ENCODE data around the gene VWF.

VWF gene

GRCh38 chr12:5907807-5908206 lies 216.7 kb downstream of the VWF start:
- no peaks in the 10 kb centered on the region for H3K9me3 ChIP-seq (ENCODE audit: control insufficient read depth, insufficient read depth, low read length)
- no peaks in the 10 kb centered on the region for H3K4me1 ChIP-seq (ENCODE audit: control insufficient read depth, insufficient read depth, low read length)
- no peak overlapping the region for H3K4me3 ChIP-seq (ENCODE audit: low read depth, low read length)
- H3K27ac ChIP-seq (ENCODE audit: low read depth, low read length), result no peak overlapping the region
- H3K36me3 ChIP-seq (ENCODE audit: control insufficient read depth, insufficient read depth, low read length), result no peaks in the 10 kb centered on the region
- H3K9ac ChIP-seq (ENCODE audit: low read depth, low read length), result no peak overlapping the region
- H3K27me3 ChIP-seq (ENCODE audit: control insufficient read depth, insufficient read depth, low read length), result no peaks in the 10 kb centered on the region

GRCh38 chr12:5905757-5906156 lies 218.7 kb downstream of the VWF start:
- Histone ChIP-seq H3K27me3 (ENCODE audit: control insufficient read depth, insufficient read depth, low read length) (no peaks in the 10 kb centered on the region), H3K4me1 (ENCODE audit: control insufficient read depth, insufficient read depth, low read length) (0 out of 2 replicates have a peak, but pooled peaks cover 2% of the 10 kb centered on the region), H3K9ac (ENCODE audit: low read depth, low read length) (no peak overlapping the region), H3K4me3 (ENCODE audit: low read depth, low read length) (no peak overlapping the region), H3K36me3 (ENCODE audit: control insufficient read depth, insufficient read depth, low read length) (no peaks in the 10 kb centered on the region), H3K9me3 (ENCODE audit: control insufficient read depth, insufficient read depth, low read length) (no peaks in the 10 kb centered on the region), H3K27ac (ENCODE audit: low read depth, low read length) (no peak overlapping the region)

GRCh38 chr12:5904969-5905368 lies 219.5 kb downstream of the VWF start:
- Histone ChIP-seq H3K27me3 (ENCODE audit: control insufficient read depth, insufficient read depth, low read length) (no peaks in the 10 kb centered on the region), H3K9ac (ENCODE audit: low read depth, low read length) (no peak overlapping the region), H3K36me3 (ENCODE audit: control insufficient read depth, insufficient read depth, low read length) (no peaks in the 10 kb centered on the region), H3K27ac (ENCODE audit: low read depth, low read length) (no peak overlapping the region), H3K9me3 (ENCODE audit: control insufficient read depth, insufficient read depth, low read length) (no peaks in the 10 kb centered on the region), H3K4me3 (ENCODE audit: low read depth, low read length) (no peak overlapping the region), H3K4me1 (ENCODE audit: control insufficient read depth, insufficient read depth, low read length) (0 out of 2 replicates have a peak, but pooled peaks cover 5% of the 10 kb centered on the region)

GRCh38 chr12:5904441-5904840 lies 220.0 kb downstream of the VWF start:
- no peaks in the 10 kb centered on the region for H3K36me3 ChIP-seq (ENCODE audit: control insufficient read depth, insufficient read depth, low read length)
- H3K27ac ChIP-seq (ENCODE audit: low read depth, low read length), result no peak overlapping the region
- H3K9ac ChIP-seq (ENCODE audit: low read depth, low read length), result no peak overlapping the region
- H3K4me1 ChIP-seq (ENCODE audit: control insufficient read depth, insufficient read depth, low read length), result 0 out of 2 replicates have a peak, but pooled peaks cover 5% of the 10 kb centered on the region
- no peaks in the 10 kb centered on the region for H3K9me3 ChIP-seq (ENCODE audit: control insufficient read depth, insufficient read depth, low read length)
- no peak overlapping the region for H3K4me3 ChIP-seq (ENCODE audit: low read depth, low read length)
- no peaks in the 10 kb centered on the region for H3K27me3 ChIP-seq (ENCODE audit: control insufficient read depth, insufficient read depth, low read length)

GRCh38 chr12:5902736-5903135 lies 221.7 kb downstream of the VWF start:
- no peaks in the 10 kb centered on the region for H3K9me3 ChIP-seq (ENCODE audit: control insufficient read depth, insufficient read depth, low read length)
- H3K4me1 ChIP-seq (ENCODE audit: control insufficient read depth, insufficient read depth, low read length), result 0 out of 2 replicates have a peak, but pooled peaks cover 5% of the 10 kb centered on the region
- H3K27ac ChIP-seq (ENCODE audit: low read depth, low read length), result no peak overlapping the region
- no peaks in the 10 kb centered on the region for H3K36me3 ChIP-seq (ENCODE audit: control insufficient read depth, insufficient read depth, low read length)
- no peaks in the 10 kb centered on the region for H3K27me3 ChIP-seq (ENCODE audit: control insufficient read depth, insufficient read depth, low read length)
- H3K4me3 ChIP-seq (ENCODE audit: low read depth, low read length), result no peak overlapping the region
- H3K9ac ChIP-seq (ENCODE audit: low read depth, low read length), result no peak overlapping the region

- H3K36me3 ChIP-seq (ENCODE audit: control insufficient read depth, insufficient read depth, low read length), result no peaks in the 10 kb centered on the region
- H3K9me3 ChIP-seq (ENCODE audit: control insufficient read depth, insufficient read depth, low read length), result no peaks in the 10 kb centered on the region
- H3K27ac ChIP-seq (ENCODE audit: low read depth, low read length), result no peak overlapping the region
- H3K9ac ChIP-seq (ENCODE audit: low read depth, low read length), result no peak overlapping the region
- H3K4me3 ChIP-seq (ENCODE audit: low read depth, low read length), result no peak overlapping the region
- no peaks in the 10 kb centered on the region for H3K27me3 ChIP-seq (ENCODE audit: control insufficient read depth, insufficient read depth, low read length)
- 0 out of 2 replicates have a peak, but pooled peaks cover 5% of the 10 kb centered on the region for H3K4me1 ChIP-seq (ENCODE audit: control insufficient read depth, insufficient read depth, low read length)
Observed at GRCh38 chr12:5901416-5901815, 223.1 kb downstream of the VWF start.

- Histone ChIP-seq H3K4me1 (ENCODE audit: control insufficient read depth, insufficient read depth, low read length) (0 out of 2 replicates have a peak, but pooled peaks cover 5% of the 10 kb centered on the region), H3K27me3 (ENCODE audit: control insufficient read depth, insufficient read depth, low read length) (no peaks in the 10 kb centered on the region), H3K9me3 (ENCODE audit: control insufficient read depth, insufficient read depth, low read length) (no peaks in the 10 kb centered on the region), H3K36me3 (ENCODE audit: control insufficient read depth, insufficient read depth, low read length) (no peaks in the 10 kb centered on the region), H3K4me3 (ENCODE audit: low read depth, low read length) (no peak overlapping the region), H3K27ac (ENCODE audit: low read depth, low read length) (no peak overlapping the region), H3K9ac (ENCODE audit: low read depth, low read length) (no peak overlapping the region)
Observed at GRCh38 chr12:5900533-5901205, 223.8 kb downstream of the VWF start.

- Histone ChIP-seq H3K4me1 (ENCODE audit: control insufficient read depth, insufficient read depth, low read length) (0 out of 2 replicates have a peak, but pooled peaks cover 5% of the 10 kb centered on the region), H3K36me3 (ENCODE audit: control insufficient read depth, insufficient read depth, low read length) (no peaks in the 10 kb centered on the region), H3K9ac (ENCODE audit: low read depth, low read length) (no peak overlapping the region), H3K9me3 (ENCODE audit: control insufficient read depth, insufficient read depth, low read length) (no peaks in the 10 kb centered on the region), H3K27me3 (ENCODE audit: control insufficient read depth, insufficient read depth, low read length) (no peaks in the 10 kb centered on the region), H3K4me3 (ENCODE audit: low read depth, low read length) (no peak overlapping the region), H3K27ac (ENCODE audit: low read depth, low read length) (no peak overlapping the region)
Observed at GRCh38 chr12:5900076-5900475, 224.4 kb downstream of the VWF start.

- H3K27ac ChIP-seq (ENCODE audit: low read depth, low read length), result no peak overlapping the region
- H3K9ac ChIP-seq (ENCODE audit: low read depth, low read length), result no peak overlapping the region
- 0 out of 2 replicates have a peak, but pooled peaks cover 5% of the 10 kb centered on the region for H3K4me1 ChIP-seq (ENCODE audit: control insufficient read depth, insufficient read depth, low read length)
- no peaks in the 10 kb centered on the region for H3K9me3 ChIP-seq (ENCODE audit: control insufficient read depth, insufficient read depth, low read length)
- no peak overlapping the region for H3K4me3 ChIP-seq (ENCODE audit: low read depth, low read length)
- no peaks in the 10 kb centered on the region for H3K36me3 ChIP-seq (ENCODE audit: control insufficient read depth, insufficient read depth, low read length)
- H3K27me3 ChIP-seq (ENCODE audit: control insufficient read depth, insufficient read depth, low read length), result no peaks in the 10 kb centered on the region
Observed at GRCh38 chr12:5899675-5900074, 224.8 kb downstream of the VWF start.

GRCh38 chr12:5898874-5899273 lies 225.6 kb downstream of the VWF start:
- Histone ChIP-seq H3K27me3 (ENCODE audit: control insufficient read depth, insufficient read depth, low read length) (no peaks in the 10 kb centered on the region), H3K9ac (ENCODE audit: low read depth, low read length) (no peak overlapping the region)

More at GRCh38 chr12:5898874-5899273, 225.6 kb downstream of the VWF start:
- Histone ChIP-seq H3K27ac (ENCODE audit: low read depth, low read length) (no peak overlapping the region), H3K4me3 (ENCODE audit: low read depth, low read length) (no peak overlapping the region), H3K36me3 (ENCODE audit: control insufficient read depth, insufficient read depth, low read length) (no peaks in the 10 kb centered on the region), H3K9me3 (ENCODE audit: control insufficient read depth, insufficient read depth, low read length) (no peaks in the 10 kb centered on the region), H3K4me1 (ENCODE audit: control insufficient read depth, insufficient read depth, low read length) (0 out of 2 replicates have a peak, but pooled peaks cover 5% of the 10 kb centered on the region)
